DND-41 (cell line): ENCODE results near the gene PCDH9.

Experiments
- ATAC-seq: fragments of 200-7000 bp; cut with Tn5 transposase; 3 replicates; pipeline ENCODE4 v1.9.1; 2021; ENCODE audit warnings: low read depth; ENCODE audit not compliant: insufficient read depth
- DNase-seq: peaks from one replicate; pipeline ENCODE4 v3.0.0-alpha.2; 2020
- H2AFZ ChIP-seq: 2 replicates; pipeline ENCODE4 v1.6.0; 2012; ENCODE audit warnings: low read depth, low read length
- H3K27ac ChIP-seq: 2 replicates; pipeline ENCODE4 v1.5.1; 2012; ENCODE audit warnings: low read length, inconsistent platforms
- H3K27me3 ChIP-seq: fragments of 200-600 bp; sonication (generic); 2 replicates; pipeline ENCODE4 v1.6.0; 2012; ENCODE audit warnings: low read length, mild to moderate bottlenecking, inconsistent platforms; ENCODE audit not compliant: insufficient read depth, poor library complexity
- H3K36me3 ChIP-seq: 2 replicates; pipeline ENCODE4 v1.5.1; 2012; ENCODE audit warnings: low read length, inconsistent platforms; ENCODE audit not compliant: insufficient read depth
- H3K4me1 ChIP-seq: 2 replicates; pipeline ENCODE4 v1.5.1; 2012; ENCODE audit warnings: mild to moderate bottlenecking, low read length; ENCODE audit not compliant: insufficient read depth
- H3K4me2 ChIP-seq: 2 replicates; pipeline ENCODE4 v1.6.0; 2012; ENCODE audit warnings: mild to moderate bottlenecking, moderate library complexity, low read length, inconsistent platforms; ENCODE audit not compliant: insufficient read depth
- H3K4me3 ChIP-seq, 2 experiments: fragments of 200-600 bp in 1 of 2; shearing (Covaris generic) in 1 of 2; 2 replicates each; pipeline ENCODE4 v1.5.1; 2012 to 2016; ENCODE audit warnings: inconsistent platforms in 2 of 2, low read length in 2 of 2, mild to moderate bottlenecking in 2 of 2, low read depth in 1 of 2, moderate library complexity in 1 of 2
- H3K79me2 ChIP-seq: 2 replicates; pipeline ENCODE4 v1.6.0; 2012; ENCODE audit warnings: low read length, inconsistent platforms; ENCODE audit not compliant: insufficient read depth
- H3K9ac ChIP-seq: 2 replicates; pipeline ENCODE4 v1.6.0; 2012; ENCODE audit warnings: low read depth, mild to moderate bottlenecking, inconsistent platforms, low read length, moderate library complexity
- H3K9me3 ChIP-seq: 2 replicates; pipeline ENCODE4 v1.5.1; 2012; ENCODE audit warnings: low read length, moderate library complexity, mild to moderate bottlenecking, inconsistent platforms; ENCODE audit not compliant: insufficient read depth, severe bottlenecking
- H4K20me1 ChIP-seq: 2 replicates; pipeline ENCODE4 v1.6.0; 2012; ENCODE audit warnings: low read length; ENCODE audit not compliant: insufficient read depth
- EZH2 ChIP-seq: IDR thresholded peaks from 3 replicates; pipeline ENCODE4 v1.6.1; 2012; ENCODE audit warnings: borderline replicate concordance, low read depth, mild to moderate bottlenecking, moderate library complexity, low read length, inconsistent platforms; ENCODE audit not compliant: severe bottlenecking
- TF ChIP-seq, protein P1 (sequence below): IDR thresholded peaks from 2 replicates; pipeline ENCODE4 v1.5.1; 2012; ENCODE audit warnings: borderline replicate concordance, low read length, moderate library complexity, mild to moderate bottlenecking; ENCODE audit not compliant: poor library complexity, severe bottlenecking; ENCODE audit errors: extremely low read depth

The PCDH9 gene

DNA sequence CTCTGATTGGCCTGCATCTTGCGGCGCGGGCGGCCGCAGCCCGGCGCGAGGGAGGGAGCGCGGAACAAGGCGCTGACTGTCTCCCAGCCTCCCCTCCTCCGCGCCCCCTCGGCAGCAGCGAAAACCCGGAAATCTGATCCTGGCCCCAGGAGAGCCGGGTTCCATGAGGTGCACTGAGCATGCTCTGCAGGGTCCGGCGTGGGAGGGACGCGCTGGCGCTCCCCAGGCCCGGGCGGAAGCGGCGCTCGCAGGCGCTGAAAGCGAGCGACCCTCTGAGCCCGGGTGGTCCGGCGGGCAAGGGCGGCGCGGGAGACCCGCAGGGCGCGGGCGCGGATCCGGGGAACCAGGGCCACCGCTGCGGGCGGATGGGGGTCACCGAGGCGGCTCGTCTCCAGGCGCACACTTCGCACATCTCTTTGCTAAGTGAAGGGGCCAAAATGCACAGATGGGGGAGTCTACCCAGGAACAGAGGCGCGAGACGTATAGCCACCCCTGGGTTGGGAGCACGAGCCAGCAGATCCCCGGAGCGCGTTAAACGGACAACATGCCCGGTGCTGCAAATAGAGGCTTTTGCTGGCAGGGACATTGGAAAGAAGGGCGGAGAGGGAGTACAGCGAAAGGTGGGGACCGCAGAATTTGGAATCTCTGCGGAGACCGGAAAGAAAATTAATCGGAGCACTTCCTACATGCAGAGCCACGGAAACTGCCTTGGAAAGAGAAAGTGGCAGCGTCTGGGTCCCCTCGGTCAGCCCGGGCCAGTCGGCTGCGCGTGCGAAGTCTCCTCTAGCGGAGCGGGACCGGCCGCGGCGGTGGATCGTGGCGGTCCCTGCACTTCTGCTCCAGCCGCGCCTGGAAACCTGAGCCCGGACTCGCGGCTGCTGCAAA is 510 bp upstream of the PCDH9 start:
- Histone ChIP-seq H3K79me2 (no peaks in the 10 kb centered on the region), H3K27me3 (peaks cover 7% of the 10 kb centered on the region), H3K27ac (peak overlapping the region; percentile 83), H3K4me1 (peaks cover 37% of the 10 kb centered on the region), H2AFZ (peak overlapping the region; percentile 98), H3K36me3 (no peaks in the 10 kb centered on the region), H3K4me3 (peak overlapping the region; percentile 85 to 94), H3K4me2 (peak overlapping the region; percentile 88), H3K9ac (peak overlapping the region; percentile 84), H3K9me3 (no peaks in the 10 kb centered on the region), H4K20me1 (no peaks in the 10 kb centered on the region)
- ATAC-seq (peak; percentile 88), DNase-seq (peak; percentile 98)
- TF ChIP-seq EZH2 = peak; percentile 35
- TF ChIP-seq, protein P1, sequence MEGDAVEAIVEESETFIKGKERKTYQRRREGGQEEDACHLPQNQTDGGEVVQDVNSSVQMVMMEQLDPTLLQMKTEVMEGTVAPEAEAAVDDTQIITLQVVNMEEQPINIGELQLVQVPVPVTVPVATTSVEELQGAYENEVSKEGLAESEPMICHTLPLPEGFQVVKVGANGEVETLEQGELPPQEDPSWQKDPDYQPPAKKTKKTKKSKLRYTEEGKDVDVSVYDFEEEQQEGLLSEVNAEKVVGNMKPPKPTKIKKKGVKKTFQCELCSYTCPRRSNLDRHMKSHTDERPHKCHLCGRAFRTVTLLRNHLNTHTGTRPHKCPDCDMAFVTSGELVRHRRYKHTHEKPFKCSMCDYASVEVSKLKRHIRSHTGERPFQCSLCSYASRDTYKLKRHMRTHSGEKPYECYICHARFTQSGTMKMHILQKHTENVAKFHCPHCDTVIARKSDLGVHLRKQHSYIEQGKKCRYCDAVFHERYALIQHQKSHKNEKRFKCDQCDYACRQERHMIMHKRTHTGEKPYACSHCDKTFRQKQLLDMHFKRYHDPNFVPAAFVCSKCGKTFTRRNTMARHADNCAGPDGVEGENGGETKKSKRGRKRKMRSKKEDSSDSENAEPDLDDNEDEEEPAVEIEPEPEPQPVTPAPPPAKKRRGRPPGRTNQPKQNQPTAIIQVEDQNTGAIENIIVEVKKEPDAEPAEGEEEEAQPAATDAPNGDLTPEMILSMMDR = no peak

DNA sequence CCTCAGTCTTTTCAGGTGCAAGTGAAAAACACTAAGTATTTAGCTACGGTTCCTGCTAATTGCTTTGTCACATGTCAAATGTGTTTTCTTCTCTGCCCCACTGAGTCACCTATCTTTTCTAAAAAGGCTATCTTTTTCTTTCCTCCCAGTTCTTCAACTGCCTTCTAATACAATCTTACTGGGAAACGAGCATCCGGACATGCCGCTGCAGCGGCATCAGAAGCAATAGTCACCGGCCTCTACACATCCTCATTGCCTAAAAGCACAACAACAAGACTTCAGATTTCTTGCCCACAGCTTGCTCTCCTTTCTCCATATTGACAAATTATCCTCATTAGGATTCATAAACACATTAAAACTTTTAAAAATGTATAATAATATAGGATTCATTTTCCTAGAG is 1.2 kb downstream of the PCDH9 start:
- H3K36me3 ChIP-seq = no peaks in the 10 kb centered on the region
- H3K4me2 ChIP-seq = peak overlapping the region; percentile 88
- ATAC-seq (no peak), DNase-seq (no peak)
- H3K27ac ChIP-seq = no peak overlapping the region; the same call in 1 of the 2 replicates
- H3K4me3 ChIP-seq = peak overlapping the region; percentile 36 to 94
- H3K9ac ChIP-seq = peak overlapping the region; percentile 84
- peak overlapping the region; percentile 87 for H2AFZ ChIP-seq
- H3K79me2 ChIP-seq = no peaks in the 10 kb centered on the region
- H3K4me1 ChIP-seq = peaks cover 43% of the 10 kb centered on the region
- no peaks in the 10 kb centered on the region for H4K20me1 ChIP-seq
- no peaks in the 10 kb centered on the region for H3K9me3 ChIP-seq
- TF ChIP-seq, protein P1 = no peak
- no peak for TF ChIP-seq EZH2
- H3K27me3 ChIP-seq = peaks cover 7% of the 10 kb centered on the region

GRCh38 chr13:67228031-67228430 is 2.1 kb downstream of the PCDH9 start:
- Histone ChIP-seq H3K27ac (no peak overlapping the region), H3K4me3 (peak overlapping the region in 1 of 2 experiments; percentile 94; a peak in 2 of 4 replicates), H3K9me3 (no peaks in the 10 kb centered on the region), H2AFZ (no peak overlapping the region), H3K27me3 (peaks cover 7% of the 10 kb centered on the region), H3K36me3 (no peaks in the 10 kb centered on the region), H3K79me2 (no peaks in the 10 kb centered on the region), H4K20me1 (no peaks in the 10 kb centered on the region), H3K9ac (no peak overlapping the region), H3K4me1 (peaks cover 49% of the 10 kb centered on the region), H3K4me2 (peak overlapping the region; percentile 88)
- TF ChIP-seq EZH2 = no peak
- TF ChIP-seq, protein P1 = no peak
- ATAC-seq = no peak
- DNase-seq = no peak
